GDM1 (cell line): ENCODE measurements around the gene TOX2.
"Not testable (repeated sequence)": the region's sequence is repeated elsewhere in the genome, so short reads cannot be mapped to it uniquely, and the experiment has no call there.

Experiments used
- DNase-seq: peaks from one replicate; lab custom pipeline; 2025; lab: John Stamatoyannopoulos, UW

Gene TOX2

DNA sequence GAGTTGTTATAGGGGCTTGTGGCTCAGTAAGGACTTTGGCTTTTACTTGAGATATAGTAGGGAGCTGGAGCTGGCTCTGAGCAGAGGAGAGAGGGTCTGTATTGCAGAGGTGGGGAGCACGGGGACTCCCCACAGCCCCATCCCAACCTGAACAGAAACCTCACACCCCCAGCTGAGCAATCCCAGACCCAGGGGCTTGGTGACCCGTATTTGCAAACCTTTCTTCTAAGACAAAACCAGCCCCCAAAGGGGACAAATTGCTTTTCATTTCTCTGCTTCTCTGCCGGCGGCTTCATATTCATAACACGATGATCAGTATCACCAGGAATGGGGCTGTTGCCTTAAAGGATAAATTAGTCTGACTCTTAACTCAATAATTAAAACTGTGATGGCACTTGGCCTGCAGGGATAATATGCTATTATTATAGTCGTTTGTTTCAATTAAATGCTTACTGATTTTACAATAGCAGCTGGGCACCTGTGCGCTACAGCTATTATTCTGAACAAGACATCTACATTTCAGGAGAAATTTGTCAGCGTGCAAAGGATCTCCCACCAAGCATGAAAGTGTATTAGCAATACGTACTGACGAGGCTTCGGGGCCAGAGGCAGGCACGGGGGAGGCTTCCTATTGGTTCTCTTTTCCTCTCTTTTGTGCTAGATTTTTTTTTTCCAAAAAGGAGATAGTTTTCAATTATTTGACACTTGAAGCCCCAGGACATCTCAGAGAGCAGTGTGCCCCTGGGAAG is 118.1 kb downstream of the TOX2 start:
- no peak for DNase-seq

DNA sequence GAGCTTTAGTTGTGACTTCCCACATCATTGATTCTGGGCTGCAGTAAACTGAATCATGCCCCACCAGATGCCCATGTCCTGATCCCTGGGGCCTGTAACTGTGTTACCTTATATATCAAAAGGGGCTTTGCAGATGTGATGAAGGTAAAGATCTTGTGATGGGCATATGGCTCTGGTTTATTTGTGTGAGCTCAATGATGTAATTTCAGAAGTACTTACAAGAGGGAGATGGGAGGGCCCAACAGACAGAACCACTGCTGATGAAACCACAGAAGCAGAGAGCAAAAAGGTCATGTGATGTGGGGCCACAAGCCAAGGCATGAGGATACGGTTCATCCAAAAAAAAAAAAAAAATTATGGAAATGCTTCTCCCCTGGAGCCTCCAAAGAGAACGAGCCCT is 118.7 kb downstream of the TOX2 start:
- DNase-seq, result no peak

DNA sequence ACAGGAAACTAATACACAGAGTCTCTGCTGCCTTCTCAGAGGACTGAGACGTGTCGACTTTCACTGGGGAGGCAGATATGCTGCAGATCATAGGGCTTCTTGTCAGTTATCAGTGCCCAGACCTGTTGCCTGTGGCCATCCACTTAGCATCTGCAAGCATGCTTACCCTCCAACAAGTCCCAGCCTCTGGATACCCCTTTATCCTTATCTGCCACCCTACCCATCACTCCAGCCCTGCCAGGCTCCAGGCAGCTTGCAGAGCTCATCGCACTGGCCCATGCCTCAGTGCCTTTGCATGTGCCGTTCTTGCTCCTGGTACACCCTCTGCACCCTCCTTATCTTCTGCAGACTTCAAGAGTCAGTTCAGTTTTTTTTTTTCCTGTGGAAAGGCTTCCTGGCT is 119.2 kb downstream of the TOX2 start:
- DNase-seq, result no peak

DNA sequence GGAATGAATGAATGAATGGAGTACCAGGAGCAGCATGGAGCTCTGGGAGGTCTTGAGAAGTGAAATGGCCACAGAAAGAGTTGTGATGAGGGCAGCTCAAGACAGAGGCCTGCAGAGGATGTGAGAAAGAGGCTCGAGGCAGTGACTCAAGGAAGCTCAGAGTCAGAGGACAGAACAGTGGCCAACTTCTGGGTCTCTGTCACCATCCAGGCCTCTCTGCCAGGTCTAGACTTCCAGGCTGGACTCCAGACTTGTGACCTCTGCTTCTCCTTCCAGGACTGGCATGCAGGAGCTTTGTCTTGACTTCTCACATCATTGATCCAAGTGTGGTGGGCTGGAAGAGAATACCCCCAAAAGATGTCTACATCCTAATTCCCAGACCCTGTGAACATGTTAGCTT is 119.8 kb downstream of the TOX2 start:
- DNase-seq, result no peak

DNA sequence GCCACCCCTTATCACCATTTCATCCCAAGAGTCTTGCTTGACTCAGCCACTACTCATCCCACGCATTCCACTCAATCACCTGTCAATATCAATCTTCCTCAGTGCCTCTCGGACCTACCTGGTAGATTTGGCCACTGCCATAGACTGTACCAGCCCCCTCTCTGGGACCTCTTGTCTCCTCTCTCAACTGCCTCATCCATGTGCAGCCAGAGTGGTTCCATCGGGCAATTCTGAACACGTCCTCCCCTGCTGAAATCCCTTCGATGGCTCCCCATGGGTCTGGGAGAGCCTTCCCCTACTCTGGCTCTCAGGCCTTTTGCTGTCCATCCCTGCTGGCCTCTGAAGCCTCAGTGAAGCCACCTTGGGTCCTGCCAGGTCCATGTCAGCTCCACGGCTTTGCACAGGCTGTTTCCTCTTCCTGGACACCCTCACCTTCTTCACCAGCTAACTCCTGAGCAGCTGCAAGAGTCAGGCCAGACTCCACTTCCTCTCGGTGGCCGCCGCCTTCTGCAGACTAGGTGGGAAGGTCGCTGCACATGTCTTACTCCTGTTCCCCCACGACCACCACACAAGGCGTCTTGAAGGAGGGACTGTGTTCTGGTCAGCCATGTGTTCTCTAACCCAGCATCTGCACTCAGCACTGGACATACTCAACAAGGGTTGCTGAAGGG is 120.4 kb downstream of the TOX2 start:
- DNase-seq, result no peak

DNA sequence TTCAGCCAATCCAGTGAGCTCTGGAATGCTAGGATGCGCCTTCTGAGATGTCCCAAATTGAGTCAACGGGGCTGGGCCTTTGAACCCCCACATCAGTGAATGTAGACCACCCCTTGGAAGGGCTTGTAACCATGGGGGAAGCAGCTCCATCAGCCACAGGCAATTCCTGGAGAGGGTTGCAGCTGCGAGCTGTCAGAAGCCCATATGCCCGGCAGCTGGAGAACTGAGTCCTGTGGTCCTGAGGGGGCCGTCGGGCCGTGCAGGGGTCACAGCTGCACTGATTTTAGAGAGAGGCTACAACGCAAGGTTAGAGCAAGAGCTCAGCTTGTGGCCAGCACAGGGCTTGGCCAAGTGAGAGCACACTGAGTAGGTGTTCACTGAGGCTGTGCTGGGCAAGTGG is 121.3 kb downstream of the TOX2 start:
- DNase-seq, result no peak

DNA sequence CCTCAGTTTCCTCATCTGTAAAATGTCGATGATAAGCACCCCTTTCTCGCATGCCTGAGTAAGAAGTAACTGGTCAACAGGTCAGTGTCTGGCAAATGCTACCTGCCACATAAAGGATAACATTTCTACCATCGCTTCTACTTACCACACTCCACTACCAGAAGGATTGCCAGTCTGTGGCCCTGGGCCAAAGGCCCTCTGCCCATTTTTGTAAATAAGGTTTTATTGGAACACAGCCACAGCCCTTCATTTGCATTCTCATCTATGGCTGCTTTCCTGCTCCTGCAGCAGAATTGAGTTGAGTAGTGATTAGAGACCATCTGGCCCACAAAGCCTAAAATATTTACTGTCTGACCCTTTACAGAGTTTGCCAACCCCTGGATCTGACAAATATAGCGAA is 121.8 kb downstream of the TOX2 start:
- DNase-seq, result no peak

DNA sequence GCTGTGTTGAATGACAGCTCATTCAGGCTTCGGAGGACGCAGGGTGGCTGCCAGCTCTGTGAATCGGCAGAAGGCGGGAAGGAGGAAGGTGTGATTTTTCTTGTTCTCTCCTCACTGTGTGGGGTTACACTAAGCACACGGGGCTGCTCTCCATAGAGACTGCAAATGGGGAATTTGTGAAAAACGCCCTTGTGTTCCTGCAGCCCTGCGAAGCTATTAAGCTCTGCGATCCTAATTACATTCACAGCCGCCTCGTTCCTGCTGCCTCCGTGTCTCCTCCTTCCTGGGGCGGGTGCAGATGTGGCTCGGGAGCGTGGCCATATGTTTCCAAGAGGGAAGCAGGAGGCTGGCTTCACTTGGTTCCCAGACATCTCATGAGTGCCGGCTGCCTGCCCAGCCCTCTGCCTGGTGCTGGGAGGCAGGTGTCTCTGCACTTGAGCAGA is 124.0 kb downstream of the TOX2 start:
- no peak for DNase-seq

DNA sequence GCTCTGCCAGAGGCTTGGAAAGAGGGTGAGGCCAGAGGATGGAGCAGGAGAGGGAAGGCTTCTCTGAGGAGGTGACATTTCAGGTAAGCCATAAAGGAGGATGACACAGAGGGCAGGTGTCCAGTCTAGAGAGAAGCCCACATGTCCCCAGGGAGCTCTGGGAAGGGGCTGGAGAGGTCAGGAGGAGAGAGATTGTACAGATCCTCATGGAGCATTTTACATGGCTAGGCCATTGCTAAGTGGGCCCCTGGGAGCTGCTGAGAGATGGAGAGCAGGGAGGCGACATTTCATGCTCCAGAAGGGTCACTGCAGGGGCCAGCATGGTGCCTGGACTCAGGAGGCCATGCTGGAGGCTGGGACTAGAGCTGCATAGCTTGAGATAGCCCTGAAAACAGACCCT is 124.5 kb downstream of the TOX2 start:
- DNase-seq, result no peak

DNA sequence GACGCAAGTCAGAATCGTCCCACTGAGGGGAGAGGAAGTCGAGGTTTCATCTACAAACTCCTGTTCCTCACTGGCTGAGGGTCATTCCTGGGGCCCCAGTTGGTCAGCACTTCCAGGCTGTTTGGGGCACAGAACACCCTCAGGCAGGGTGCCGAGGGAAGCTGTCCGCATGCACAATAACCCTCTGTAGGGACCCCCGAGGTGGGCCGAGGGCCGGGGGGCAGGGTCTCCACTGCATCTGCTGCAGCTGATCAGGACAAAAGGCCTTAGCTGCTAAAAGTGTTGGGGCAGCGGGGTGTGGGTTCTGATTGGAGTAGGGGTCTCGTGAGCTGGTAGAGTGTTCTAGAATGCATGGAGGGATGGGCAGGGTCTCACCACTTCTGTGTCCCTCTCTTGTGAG is 125.1 kb downstream of the TOX2 start:
- no peak for DNase-seq

DNA sequence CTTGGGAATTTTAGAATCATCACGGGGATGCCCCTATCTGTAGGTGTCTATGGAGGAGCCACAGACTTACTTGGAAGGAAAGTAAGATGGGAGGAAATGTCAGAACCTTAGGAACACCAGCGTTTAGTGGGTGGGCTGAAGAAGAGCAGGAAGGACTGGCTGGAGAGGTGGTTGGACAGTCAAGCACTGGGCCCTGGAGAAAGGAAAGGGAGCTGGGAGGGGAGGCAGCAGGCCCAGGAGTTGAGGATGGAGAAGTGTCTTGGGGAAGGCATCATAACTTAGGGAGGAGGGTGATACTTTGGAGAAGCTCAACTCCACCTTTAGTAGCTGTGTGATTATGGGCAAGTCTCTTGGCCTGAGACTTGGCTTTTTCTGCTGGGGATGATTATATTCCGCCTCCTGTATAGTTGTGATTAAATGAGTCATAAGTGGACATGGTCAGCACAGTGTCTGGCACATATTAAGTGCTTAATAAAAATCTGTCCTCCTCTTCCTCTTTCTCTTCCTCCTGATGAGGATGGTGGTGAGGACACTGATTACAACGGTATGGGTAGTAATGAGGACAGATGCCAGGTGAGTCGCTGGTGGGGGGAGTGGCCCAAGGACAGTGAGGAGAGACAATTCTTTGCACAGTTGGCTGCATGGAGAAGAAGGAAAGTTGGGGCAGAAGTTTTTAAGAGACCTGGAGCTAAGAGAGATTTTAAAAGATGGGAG is 125.7 kb downstream of the TOX2 start:
- DNase-seq, result no peak

DNA sequence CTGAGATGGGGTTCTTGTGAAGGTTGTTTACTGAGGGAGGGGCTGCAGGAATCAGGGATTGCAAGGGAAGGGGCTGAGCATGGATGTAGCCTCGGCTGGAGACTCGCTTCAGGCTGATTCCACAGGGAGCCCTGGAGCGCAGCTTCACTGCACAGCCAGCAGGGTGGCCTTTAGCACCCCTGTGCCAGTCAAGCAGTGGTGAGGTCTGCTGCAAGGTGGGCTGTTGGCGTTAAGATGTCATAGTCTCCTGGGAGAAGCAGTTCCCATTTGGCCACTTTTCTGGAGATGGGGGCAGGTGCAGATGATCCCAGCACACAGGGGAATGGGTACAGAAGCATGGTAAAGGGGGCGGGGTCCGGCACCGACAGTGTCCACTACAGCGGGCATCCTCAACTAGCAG is 126.3 kb downstream of the TOX2 start:
- no peak for DNase-seq

DNA sequence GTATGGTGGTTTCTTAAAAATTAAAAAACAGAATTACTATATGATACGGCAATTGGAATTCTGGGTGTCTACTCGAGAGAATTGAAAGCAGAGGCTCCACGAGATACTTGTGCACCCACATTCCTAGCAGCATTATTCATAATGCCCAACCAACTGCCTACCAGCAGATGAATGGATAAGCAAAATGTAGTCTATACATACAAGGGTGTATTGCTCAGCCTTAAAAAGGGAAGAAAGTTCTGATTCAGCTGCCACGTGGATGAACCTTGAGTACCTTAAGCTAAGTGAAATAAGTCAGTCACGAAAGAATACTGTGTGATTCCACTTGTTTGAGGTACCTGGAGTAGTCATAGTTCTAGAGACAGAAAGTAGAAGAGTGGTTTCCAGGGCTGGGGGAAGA is 130.1 kb downstream of the TOX2 start:
- DNase-seq, result not testable (repeated sequence)

DNA sequence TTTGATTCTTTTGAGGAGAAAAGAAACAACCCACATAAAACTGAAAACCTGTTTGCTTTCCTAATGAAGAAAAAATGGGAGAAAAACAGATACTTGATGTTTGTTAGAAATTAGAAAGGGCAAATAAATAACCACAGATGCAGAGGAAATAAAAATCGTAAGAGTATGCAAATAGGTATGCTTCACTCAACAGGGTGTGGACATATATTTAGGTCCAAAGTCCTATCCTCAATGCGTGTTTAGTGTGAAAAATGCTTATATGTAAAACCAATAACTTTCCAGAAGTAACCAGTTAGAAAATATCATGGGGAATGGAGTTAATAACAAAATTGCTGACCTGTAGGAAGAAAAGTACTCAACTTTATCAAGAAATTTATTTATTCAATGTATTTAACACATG is 135.7 kb downstream of the TOX2 start:
- DNase-seq, result no peak

DNA sequence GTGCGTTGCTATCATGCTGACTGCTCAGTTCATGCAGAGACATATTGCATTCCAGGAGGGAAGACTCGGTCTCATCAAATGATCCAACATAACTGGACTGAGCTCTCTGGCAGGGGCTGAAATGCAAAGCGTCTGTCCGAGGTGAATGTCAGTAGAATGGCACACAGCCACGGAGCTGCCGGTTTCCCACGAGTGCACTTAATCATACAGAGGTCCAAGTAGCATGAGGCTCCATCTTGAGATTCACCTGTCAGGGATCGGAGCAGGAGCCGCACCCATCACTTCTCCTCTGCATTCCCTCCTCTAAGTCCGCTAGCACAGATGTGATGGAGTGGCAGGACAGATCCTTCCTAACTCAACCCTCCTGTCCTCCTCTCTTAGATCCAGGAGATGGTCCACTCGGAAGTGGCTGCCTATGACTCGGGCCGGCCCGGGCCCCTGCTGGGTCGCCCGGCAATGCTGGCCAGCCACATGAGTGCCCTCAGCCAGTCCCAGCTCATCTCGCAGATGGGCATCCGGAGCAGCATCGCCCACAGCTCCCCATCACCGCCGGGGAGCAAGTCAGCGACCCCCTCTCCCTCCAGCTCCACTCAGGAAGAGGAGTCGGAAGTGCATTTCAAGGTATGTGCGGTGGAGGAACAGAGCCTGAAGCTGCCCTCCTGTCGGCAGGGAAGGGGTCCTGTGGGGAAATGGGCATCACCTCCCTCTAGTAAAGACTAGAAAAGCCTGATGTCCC is 136.4 kb downstream of the TOX2 start:
- DNase-seq, result no peak

DNA sequence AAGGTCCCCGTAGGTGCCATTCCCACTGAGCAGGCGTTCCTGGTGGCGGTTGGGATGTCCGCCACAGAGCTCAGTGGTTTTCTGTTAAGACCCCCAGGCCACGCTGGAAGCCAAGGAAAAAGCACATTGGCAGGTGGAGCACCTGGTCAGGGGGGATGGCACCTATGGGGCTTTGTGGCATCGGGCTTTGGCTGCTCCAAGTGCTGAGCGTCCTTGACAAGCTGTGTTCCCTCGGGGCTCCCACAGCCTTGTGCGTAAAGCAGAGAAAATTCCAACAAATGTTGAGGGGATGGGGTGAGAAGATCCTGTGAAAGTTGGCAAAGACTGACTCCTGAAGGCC is 137.0 kb downstream of the TOX2 start:
- DNase-seq, result no peak

DNA sequence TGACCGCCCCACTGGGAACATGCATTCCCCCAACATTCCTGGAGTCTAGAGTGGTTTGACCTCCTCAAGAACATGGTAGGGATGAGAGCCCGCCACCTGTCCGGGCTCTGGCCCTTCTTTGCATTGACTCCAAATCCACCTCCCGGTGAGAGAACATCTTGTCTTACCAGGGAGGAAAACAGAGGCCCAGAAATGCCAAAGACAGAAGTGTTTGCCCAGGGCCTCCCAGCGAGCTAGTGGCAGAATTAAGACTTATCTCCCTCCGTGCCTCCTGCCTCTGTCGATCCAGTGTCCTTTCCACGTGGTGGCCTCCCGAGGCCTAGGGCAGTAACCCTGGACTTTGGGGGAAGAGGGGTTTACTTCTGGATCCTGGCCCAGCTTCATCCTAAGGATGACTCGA is 137.5 kb downstream of the TOX2 start:
- DNase-seq, result no peak

DNA sequence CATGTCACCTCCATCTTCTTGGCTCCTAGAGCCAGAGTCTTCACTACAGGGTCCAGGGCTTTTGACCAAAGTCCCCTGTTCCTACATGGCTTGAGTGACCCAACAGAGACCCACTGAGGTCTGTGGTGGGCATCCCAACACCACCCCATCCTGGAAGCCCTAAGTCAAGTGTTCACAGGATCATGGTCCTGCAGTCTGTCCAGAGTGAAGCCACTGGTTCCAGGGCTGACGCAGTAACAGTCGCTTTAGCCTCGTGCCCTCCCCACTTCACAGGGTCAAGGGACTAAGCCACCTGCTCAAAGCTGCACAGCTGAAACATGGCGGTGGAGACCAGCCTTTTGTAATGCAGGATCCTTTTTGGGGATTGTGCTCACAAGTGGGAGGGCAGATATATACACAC is 138.4 kb downstream of the TOX2 start:
- DNase-seq, result no peak

DNA sequence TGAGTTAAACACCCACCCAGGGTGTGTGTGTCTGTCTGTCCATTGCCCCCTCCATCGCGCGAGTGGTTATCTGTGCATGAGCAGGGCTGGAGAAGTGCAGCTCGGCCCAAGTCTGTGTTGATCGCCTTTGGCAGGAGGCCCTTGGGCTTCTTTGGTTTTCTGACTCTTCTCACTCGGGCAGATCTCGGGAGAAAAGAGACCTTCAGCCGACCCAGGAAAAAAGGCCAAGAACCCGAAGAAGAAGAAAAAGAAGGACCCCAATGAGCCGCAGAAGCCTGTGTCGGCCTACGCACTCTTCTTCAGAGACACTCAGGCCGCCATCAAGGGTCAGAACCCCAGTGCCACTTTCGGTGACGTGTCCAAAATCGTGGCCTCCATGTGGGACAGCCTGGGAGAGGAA is 139.5 kb downstream of the TOX2 start:
- DNase-seq, result no peak

DNA sequence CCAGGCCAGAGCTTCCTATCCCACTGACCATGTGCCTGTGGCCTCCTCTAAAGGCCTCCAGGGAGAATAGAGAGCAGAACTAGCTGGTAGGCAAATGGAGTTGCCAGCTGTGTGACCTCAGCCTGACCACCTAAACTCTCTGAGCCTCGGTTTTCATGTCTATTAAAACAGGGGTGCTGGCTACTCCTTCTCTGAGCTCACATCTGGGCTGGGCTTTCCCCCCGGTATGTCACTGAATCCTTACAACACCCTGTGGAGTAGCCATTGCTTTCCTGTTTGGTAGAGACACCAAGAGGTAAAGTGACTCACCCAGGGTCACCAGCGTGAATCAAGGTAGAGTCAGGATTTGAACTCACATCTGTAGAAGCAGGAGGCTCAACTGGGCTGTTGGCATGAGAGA is 140.2 kb downstream of the TOX2 start:
- no peak for DNase-seq

DNA sequence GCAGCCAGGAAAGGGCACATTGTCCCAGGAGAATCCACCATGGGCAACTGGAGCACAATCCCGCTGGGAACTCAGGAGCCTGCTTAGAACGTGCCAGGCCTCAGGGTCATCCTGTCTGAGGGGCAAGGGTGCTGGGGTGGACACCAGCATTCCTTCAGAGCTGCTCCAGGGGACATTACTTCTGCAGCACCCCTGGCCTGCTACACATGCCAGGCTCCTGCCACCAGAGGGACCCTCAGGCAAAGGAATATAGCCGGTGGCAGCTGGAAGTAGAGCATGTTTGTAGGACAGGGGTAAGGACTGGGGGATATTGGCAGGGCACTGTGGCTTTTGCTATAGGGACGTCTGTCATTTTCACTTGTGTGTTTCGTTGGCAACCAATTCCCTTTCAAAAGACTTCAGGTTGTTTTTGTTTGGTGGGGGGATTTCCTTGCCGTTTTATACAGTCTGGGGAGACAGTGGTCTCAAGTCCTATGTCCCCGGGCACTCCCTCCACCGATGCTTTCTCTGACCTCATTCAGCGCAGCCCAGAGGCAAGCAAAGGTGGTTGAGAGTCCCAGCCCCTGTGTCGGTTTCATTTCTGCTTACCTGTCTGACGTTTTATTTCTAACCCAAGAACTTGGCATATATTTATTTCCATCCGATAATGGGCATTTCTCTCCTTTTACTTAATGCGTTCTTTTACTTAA is 141.5 kb downstream of the TOX2 start:
- DNase-seq, result peak; percentile 5
